Measurements from ENCODE around the gene ZYG11B. TPM values are rescaled to one million over a fixed set of nuclear protein-coding genes. Genes with fewer than 3 reads are reported as not detected.
A peak's percentile ranks its signal among the peaks of the same experiment; 100 is the strongest.

Gene ZYG11B
- 10 to 100 TPM; 27.5 to 38.5 (median 33.0) TPM for total RNA-seq

- Histone ChIP-seq H3K9me3 (no peaks in the 10 kb centered on the region), H3K27me3 (no peaks in the 10 kb centered on the region), H3K4me3 (peak within 1 kb of the TSS; percentile 77), H3K4me1 (peaks cover 28% of the 10 kb centered on the region), H3K36me3 (no peaks in the 10 kb centered on the region), H3K27ac (peak within 1 kb of the TSS; percentile 89)
- DNase-seq (ENCODE audit: low spot score in 2 of 2): peak; percentile 92 to 93
- TF ChIP-seq EP300 (IDR thresholded peaks at IDR 0.05) (no peak), POLR2A (IDR thresholded peaks at IDR 0.05) (peak in 1 of 2 donors; percentile 40), POLR2AphosphoS5 (IDR thresholded peaks at IDR 0.05) (no peak), CTCF (IDR thresholded peaks at IDR 0.05) (peak in 1 of 2 donors; percentile 2)
- under 1% methylated on average over 46 of the region's 59 CpGs for WGBS
Observed at GRCh38 chr1:52726265-52727113, at the start of gene ZYG11B. Gene ZYG11B, plus strand, starts transcription at chr1:52726453. Its CDS starts 201 bp downstream, at chr1:52726654.

- Histone ChIP-seq H3K4me1 (no peaks in the 10 kb centered on the region), H3K27me3 (no peaks in the 10 kb centered on the region), H3K9me3 (no peaks in the 10 kb centered on the region), H3K4me3 (no peak overlapping the region), H3K27ac (no peak overlapping the region), H3K36me3 (no peaks in the 10 kb centered on the region)
- TF ChIP-seq EP300 (IDR thresholded peaks at IDR 0.05) (no peak), POLR2AphosphoS5 (IDR thresholded peaks at IDR 0.05) (no peak), CTCF (IDR thresholded peaks at IDR 0.05) (no peak), POLR2A (IDR thresholded peaks at IDR 0.05) (no peak)
- no peak for DNase-seq (ENCODE audit: low spot score in 2 of 2)
- 59% methylated on average over 6 of the region's 6 CpGs for WGBS
Observed at GRCh38 chr1:52677076-52677806, 49.0 kb upstream of the ZYG11B start.

GRCh38 chr1:52679048-52679447 lies 47.2 kb upstream of the ZYG11B start:
- no peak overlapping the region for H3K4me3 ChIP-seq
- no peaks in the 10 kb centered on the region for H3K4me1 ChIP-seq
- no peaks in the 10 kb centered on the region for H3K9me3 ChIP-seq
- no peaks in the 10 kb centered on the region for H3K27me3 ChIP-seq
- H3K36me3 ChIP-seq: no peaks in the 10 kb centered on the region
- TF ChIP-seq POLR2AphosphoS5 (IDR thresholded peaks at IDR 0.05) (no peak), CTCF (IDR thresholded peaks at IDR 0.05) (no peak), POLR2A (IDR thresholded peaks at IDR 0.05) (no peak), EP300 (IDR thresholded peaks at IDR 0.05) (no peak)
- H3K27ac ChIP-seq: no peak overlapping the region
- no peak for DNase-seq (ENCODE audit: low spot score in 2 of 2)
- WGBS: 100% methylated on average over 1 of the region's 1 CpG

GRCh38 chr1:52679498-52679897 lies 46.8 kb upstream of the ZYG11B start:
- Histone ChIP-seq H3K36me3 (no peaks in the 10 kb centered on the region), H3K4me3 (no peak overlapping the region), H3K9me3 (no peaks in the 10 kb centered on the region), H3K4me1 (no peaks in the 10 kb centered on the region), H3K27ac (no peak overlapping the region), H3K27me3 (no peaks in the 10 kb centered on the region)
- 89% methylated on average over 5 of the region's 5 CpGs for WGBS
- no peak for DNase-seq (ENCODE audit: low spot score in 2 of 2)
- TF ChIP-seq EP300 (IDR thresholded peaks at IDR 0.05) (no peak), CTCF (IDR thresholded peaks at IDR 0.05) (no peak), POLR2A (IDR thresholded peaks at IDR 0.05) (no peak), POLR2AphosphoS5 (IDR thresholded peaks at IDR 0.05) (no peak)

- Histone ChIP-seq H3K27me3 (no peaks in the 10 kb centered on the region), H3K36me3 (no peaks in the 10 kb centered on the region), H3K27ac (no peak overlapping the region), H3K9me3 (no peaks in the 10 kb centered on the region), H3K4me3 (no peak overlapping the region), H3K4me1 (no peaks in the 10 kb centered on the region)
- 87% methylated on average over 3 of the region's 3 CpGs for WGBS
- TF ChIP-seq POLR2A (IDR thresholded peaks at IDR 0.05) (no peak), CTCF (IDR thresholded peaks at IDR 0.05) (no peak), POLR2AphosphoS5 (IDR thresholded peaks at IDR 0.05) (no peak), EP300 (IDR thresholded peaks at IDR 0.05) (no peak)
- no peak for DNase-seq (ENCODE audit: low spot score in 2 of 2)
Observed at GRCh38 chr1:52680353-52680752, 45.9 kb upstream of the ZYG11B start.

Measured in suprapubic skin (tissue), 4 donors.